WTC11 (cell line): ENCODE measurements around the gene SLFN5. TPM values are rescaled to one million over a fixed set of nuclear protein-coding genes. Genes with fewer than 3 reads are reported as not detected.
A peak's percentile ranks its signal among the peaks of the same experiment; 100 is the strongest.

Source experiments
- ATAC-seq: fragments of 200-7000 bp; cut with Tn5 transposase; 2 replicates; pipeline ENCODE4 v1.10.0; 2021; ENCODE audit warnings: mild to moderate bottlenecking, moderate library complexity
- CTCF ChIA-PET: fragments of 300-600 bp; sonication (Branson Sonifier 250); formaldehyde crosslinking; loops from one replicate; lab custom pipeline; 2021; ENCODE audit warnings: antibody characterized with exemption; lab: Charles Lee
- POLR2A ChIA-PET: fragments of 350-600 bp; sonication (Branson Sonifier 250); formaldehyde crosslinking; loops from one replicate; lab custom pipeline; 2021; ENCODE audit warnings: antibody characterized with exemption; lab: Charles Lee
- DNase-seq: peaks from one replicate; pipeline ENCODE4 v3.0.0; 2021; ENCODE audit warnings: low spot score
- H3K27ac Mint-ChIP-seq: 2 replicates; pipeline ENCODE4 v1.8.0; 2021; ENCODE audit warnings: mixed read lengths
- H3K27me3 Mint-ChIP-seq: 2 replicates; pipeline ENCODE4 v1.8.0; 2021; ENCODE audit warnings: low read depth, mild to moderate bottlenecking, moderate library complexity, mixed read lengths
- H3K36me3 Mint-ChIP-seq: 2 replicates; pipeline ENCODE4 v1.8.0; 2021; ENCODE audit warnings: mixed read lengths
- H3K4me1 Mint-ChIP-seq: 2 replicates; pipeline ENCODE4 v1.8.0; 2022; ENCODE audit warnings: mixed read lengths
- H3K4me3 Mint-ChIP-seq: 2 replicates; pipeline ENCODE4 v1.8.0; 2021; ENCODE audit warnings: mild to moderate bottlenecking, moderate library complexity, mixed read lengths
- H3K9me3 Mint-ChIP-seq: 2 replicates; pipeline ENCODE4 v1.8.0; 2021; ENCODE audit warnings: mixed read lengths
- PREB ChIP-seq: sonication (generic); formaldehyde crosslinking; IDR thresholded peaks from 2 replicates; pipeline ENCODE4 v1.8.1; 2022; ENCODE audit warnings: mild to moderate bottlenecking, missing genetic modification reagents, moderate library complexity, borderline replicate concordance
- SMAD3 ChIP-seq: sonication (generic); formaldehyde crosslinking; IDR thresholded peaks from 2 replicates; pipeline ENCODE4 v1.8.0; 2022; ENCODE audit warnings: missing genetic modification reagents, mild to moderate bottlenecking, borderline replicate concordance
- SOX15 ChIP-seq: fragments of 250-450 bp; sonication (Bioruptor Pico); IDR thresholded peaks from 2 replicates; pipeline ENCODE4 v1.9.0; 2021; ENCODE audit warnings: mild to moderate bottlenecking
- TEAD1 ChIP-seq: sonication (generic); formaldehyde crosslinking; IDR thresholded peaks from 2 replicates; pipeline ENCODE4 v1.8.0; 2022; ENCODE audit warnings: mild to moderate bottlenecking, missing genetic modification reagents
- ZBTB43 ChIP-seq: sonication (generic); formaldehyde crosslinking; IDR thresholded peaks from 2 replicates; pipeline ENCODE4 v1.8.1; 2023; ENCODE audit warnings: mild to moderate bottlenecking, missing genetic modification reagents
- ZNF138 ChIP-seq: sonication (generic); formaldehyde crosslinking; conservative IDR thresholded peaks from 2 replicates; pipeline ENCODE4 v1.8.1; 2022; ENCODE audit warnings: mild to moderate bottlenecking, moderate library complexity, missing genetic modification reagents
- ZNF263 ChIP-seq: sonication (generic); formaldehyde crosslinking; IDR thresholded peaks from 2 replicates; pipeline ENCODE4 v1.8.1; 2022; ENCODE audit warnings: low read depth, mild to moderate bottlenecking, moderate library complexity, missing genetic modification reagents
- ZNF396 ChIP-seq: fragments of 250-450 bp; sonication (Bioruptor Pico); IDR thresholded peaks from 2 replicates; pipeline ENCODE4 v1.8.0; 2021; ENCODE audit warnings: mild to moderate bottlenecking, moderate library complexity, borderline replicate concordance
- ZNF416 ChIP-seq: fragments of 250-450 bp; sonication (Bioruptor Pico); IDR thresholded peaks from 2 replicates; pipeline ENCODE4 v1.9.0; 2021; ENCODE audit warnings: mild to moderate bottlenecking, inconsistent platforms
- ZNF423 ChIP-seq: fragments of 250-450 bp; sonication (Bioruptor Pico); IDR thresholded peaks from 2 replicates; pipeline ENCODE4 v2.1.2; 2022; ENCODE audit warnings: mild to moderate bottlenecking, moderate library complexity
- ZNF425 ChIP-seq: fragments of 250-450 bp; sonication (Bioruptor Pico); conservative IDR thresholded peaks from 2 replicates; pipeline ENCODE4 v1.9.0; 2021; ENCODE audit warnings: mild to moderate bottlenecking
- total RNA-seq: library from RNA; stranded (reverse); gene quantifications from 3 replicates; pipeline ENCODE4 v1.2.3, GENCODE V29; 2021
- TF ChIP-seq, protein P1 (sequence below): sonication (generic); formaldehyde crosslinking; IDR thresholded peaks from 2 replicates; pipeline ENCODE4 v1.8.0; 2022; ENCODE audit warnings: missing genetic modification reagents
- TF ChIP-seq, protein P2 (sequence below): fragments of 200-600 bp; IDR thresholded peaks from 2 replicates; pipeline ENCODE4 v1.8.0; 2022; ENCODE audit warnings: antibody characterized with exemption
- TF ChIP-seq, protein P3 (sequence below): sonication (generic); formaldehyde crosslinking; IDR thresholded peaks from 2 replicates; pipeline ENCODE4 v1.8.0; 2022; ENCODE audit warnings: mild to moderate bottlenecking, missing genetic modification reagents

Gene SLFN5
- total RNA-seq, 1 experiment from 2014 or later, result 7.6 TPM

DNA sequence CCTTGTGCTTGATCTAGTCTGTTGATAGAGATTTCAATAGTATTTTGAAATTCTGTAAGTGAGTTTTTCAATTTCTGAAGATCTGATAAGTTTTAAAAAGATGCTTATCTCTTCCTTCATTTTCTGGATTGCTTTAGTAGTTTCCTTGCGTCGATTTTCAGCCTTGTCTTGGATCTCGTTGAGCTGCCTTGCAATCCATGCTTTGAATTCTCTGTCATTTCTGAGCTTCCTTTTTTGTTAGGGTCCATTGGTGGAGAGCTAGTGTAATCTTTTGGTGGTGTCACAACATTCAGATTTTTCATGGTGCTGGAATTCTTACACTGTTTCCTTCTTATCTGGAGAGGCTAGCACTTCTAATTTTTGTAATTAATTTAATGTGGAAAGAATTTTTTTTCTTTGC is 69.5 kb downstream of the SLFN5 start (continued):
- TF ChIP-seq, protein P1, sequence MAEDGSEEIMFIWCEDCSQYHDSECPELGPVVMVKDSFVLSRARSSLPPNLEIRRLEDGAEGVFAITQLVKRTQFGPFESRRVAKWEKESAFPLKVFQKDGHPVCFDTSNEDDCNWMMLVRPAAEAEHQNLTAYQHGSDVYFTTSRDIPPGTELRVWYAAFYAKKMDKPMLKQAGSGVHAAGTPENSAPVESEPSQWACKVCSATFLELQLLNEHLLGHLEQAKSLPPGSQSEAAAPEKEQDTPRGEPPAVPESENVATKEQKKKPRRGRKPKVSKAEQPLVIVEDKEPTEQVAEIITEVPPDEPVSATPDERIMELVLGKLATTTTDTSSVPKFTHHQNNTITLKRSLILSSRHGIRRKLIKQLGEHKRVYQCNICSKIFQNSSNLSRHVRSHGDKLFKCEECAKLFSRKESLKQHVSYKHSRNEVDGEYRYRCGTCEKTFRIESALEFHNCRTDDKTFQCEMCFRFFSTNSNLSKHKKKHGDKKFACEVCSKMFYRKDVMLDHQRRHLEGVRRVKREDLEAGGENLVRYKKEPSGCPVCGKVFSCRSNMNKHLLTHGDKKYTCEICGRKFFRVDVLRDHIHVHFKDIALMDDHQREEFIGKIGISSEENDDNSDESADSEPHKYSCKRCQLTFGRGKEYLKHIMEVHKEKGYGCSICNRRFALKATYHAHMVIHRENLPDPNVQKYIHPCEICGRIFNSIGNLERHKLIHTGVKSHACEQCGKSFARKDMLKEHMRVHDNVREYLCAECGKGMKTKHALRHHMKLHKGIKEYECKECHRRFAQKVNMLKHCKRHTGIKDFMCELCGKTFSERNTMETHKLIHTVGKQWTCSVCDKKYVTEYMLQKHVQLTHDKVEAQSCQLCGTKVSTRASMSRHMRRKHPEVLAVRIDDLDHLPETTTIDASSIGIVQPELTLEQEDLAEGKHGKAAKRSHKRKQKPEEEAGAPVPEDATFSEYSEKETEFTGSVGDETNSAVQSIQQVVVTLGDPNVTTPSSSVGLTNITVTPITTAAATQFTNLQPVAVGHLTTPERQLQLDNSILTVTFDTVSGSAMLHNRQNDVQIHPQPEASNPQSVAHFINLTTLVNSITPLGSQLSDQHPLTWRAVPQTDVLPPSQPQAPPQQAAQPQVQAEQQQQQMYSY (CRISPR knock-in tag), result no peak
- TF ChIP-seq ZNF263 (CRISPR knock-in tag) (no peak), SMAD3 (no peak), PREB (CRISPR knock-in tag) (no peak), ZNF425 (CRISPR knock-in tag) (no peak), ZBTB43 (no peak), ZNF138 (CRISPR knock-in tag) (no peak), ZNF423 (CRISPR knock-in tag) (no peak), ZNF416 (CRISPR knock-in tag) (no peak), SOX15 (CRISPR knock-in tag) (no peak), TEAD1 (CRISPR knock-in tag) (no peak)
- TF ChIP-seq, protein P2, sequence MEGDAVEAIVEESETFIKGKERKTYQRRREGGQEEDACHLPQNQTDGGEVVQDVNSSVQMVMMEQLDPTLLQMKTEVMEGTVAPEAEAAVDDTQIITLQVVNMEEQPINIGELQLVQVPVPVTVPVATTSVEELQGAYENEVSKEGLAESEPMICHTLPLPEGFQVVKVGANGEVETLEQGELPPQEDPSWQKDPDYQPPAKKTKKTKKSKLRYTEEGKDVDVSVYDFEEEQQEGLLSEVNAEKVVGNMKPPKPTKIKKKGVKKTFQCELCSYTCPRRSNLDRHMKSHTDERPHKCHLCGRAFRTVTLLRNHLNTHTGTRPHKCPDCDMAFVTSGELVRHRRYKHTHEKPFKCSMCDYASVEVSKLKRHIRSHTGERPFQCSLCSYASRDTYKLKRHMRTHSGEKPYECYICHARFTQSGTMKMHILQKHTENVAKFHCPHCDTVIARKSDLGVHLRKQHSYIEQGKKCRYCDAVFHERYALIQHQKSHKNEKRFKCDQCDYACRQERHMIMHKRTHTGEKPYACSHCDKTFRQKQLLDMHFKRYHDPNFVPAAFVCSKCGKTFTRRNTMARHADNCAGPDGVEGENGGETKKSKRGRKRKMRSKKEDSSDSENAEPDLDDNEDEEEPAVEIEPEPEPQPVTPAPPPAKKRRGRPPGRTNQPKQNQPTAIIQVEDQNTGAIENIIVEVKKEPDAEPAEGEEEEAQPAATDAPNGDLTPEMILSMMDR, result no peak

DNA sequence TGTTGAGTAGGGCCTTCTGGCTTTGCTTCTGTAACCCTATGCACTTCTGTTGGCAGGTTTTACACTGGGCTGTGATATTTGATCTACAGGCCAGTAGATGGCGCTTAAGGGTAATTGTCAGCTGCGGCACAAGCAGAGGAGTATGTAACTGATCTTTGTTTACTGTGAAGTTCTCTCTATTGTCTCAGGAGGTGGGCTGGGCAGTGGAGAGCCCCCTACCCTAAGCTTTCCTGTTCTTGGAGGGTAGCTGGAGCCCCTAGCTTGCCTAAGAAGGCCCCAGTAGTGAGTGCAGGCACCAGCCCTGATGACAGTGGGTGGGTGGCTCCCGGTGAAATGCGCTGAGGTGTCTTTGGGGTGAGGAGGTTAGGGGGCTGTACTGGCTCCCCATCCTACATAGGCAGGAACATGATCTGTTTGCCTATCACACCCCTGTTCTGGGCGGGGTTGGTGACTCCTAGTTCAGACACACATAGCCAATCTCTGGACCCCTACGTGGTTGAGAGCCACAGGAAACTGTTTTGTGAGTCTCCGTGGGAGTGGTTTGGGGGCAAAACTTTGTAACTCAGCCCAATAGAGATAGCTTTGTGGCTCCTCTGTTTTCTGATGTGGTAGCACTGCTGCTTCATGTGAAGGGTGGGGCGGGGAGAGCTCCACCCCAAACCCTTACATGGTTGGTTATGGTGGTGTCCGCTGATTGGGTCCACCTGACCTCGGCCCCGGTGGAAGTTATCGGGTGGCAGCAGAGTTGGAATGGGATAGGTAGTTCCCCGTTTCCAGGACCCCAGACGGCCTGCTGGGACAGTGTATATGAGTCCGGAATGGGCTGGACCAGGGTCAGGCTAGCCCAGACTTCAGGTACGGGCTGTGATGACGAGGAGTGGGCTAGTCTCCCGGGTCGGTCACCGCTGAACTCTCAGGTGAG is 70.2 kb downstream of the SLFN5 start:
- DNase-seq (peak; percentile 43), ATAC-seq (peak; percentile 90)
- peaks cover 18% of the 10 kb centered on the region for H3K9me3 Mint-ChIP-seq
- ChIA-PET CTCF (interaction anchor here (0.7 to 4.5 kb wide), 36 partner anchors 9 to 437 kb away, joined by 3 to 71 read pairs (median 5); partner anchors contain the start of genes SLFN11, SLFN12L, SLFN13 and SLFN5), POLR2A (interaction anchor here (1.5 to 1.6 kb wide), 2 partner anchors 135 to 175 kb away, joined by 4 to 9 read pairs; partner anchors contain the start of gene SLFN13)
- TF ChIP-seq, protein P3, sequence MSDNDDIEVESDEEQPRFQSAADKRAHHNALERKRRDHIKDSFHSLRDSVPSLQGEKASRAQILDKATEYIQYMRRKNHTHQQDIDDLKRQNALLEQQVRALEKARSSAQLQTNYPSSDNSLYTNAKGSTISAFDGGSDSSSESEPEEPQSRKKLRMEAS (CRISPR knock-in tag), result no peak
- no peak for TF ChIP-seq ZNF396
- TF ChIP-seq, protein P2, result peak; percentile 69; the same call in 1 of the 2 replicates
- no peak for TF ChIP-seq SMAD3
- H3K36me3 Mint-ChIP-seq, result no peaks in the 10 kb centered on the region; the same call in 1 of the 2 replicates
- peaks cover 34% of the 10 kb centered on the region for H3K4me1 Mint-ChIP-seq
- peak overlapping the region; percentile 80 for H3K4me3 Mint-ChIP-seq
- no peak overlapping the region; the same call in 1 of the 2 replicates for H3K27ac Mint-ChIP-seq
- H3K27me3 Mint-ChIP-seq, result peaks cover 49% of the 10 kb centered on the region
